Neural cell (in vitro differentiated cells): ENCODE measurements around the gene DGKG.

ENCODE experiments used
- CTCF ChIP-seq: fragments of 450-650 bp; IDR thresholded peaks from 2 replicates; pipeline ENCODE4 v1.5.1; 2014; ENCODE audit warnings: antibody characterized with exemption, mild to moderate bottlenecking, moderate library complexity; ENCODE audit not compliant: poor library complexity, severe bottlenecking
- EP300 ChIP-seq: fragments of 450-650 bp; conservative IDR thresholded peaks from 2 replicates; pipeline ENCODE4 v1.6.1; 2014; ENCODE audit warnings: antibody characterized with exemption, mild to moderate bottlenecking, moderate library complexity; ENCODE audit not compliant: poor library complexity, severe bottlenecking
- EZH2 ChIP-seq: fragments of 200-600, 300-800 bp; shearing (Covaris generic), sonication (generic); IDR thresholded peaks from 2 replicates; pipeline ENCODE4 v1.6.1; 2014; ENCODE audit warnings: antibody characterized with exemption, low read length, borderline replicate concordance, mild to moderate bottlenecking; ENCODE audit not compliant: insufficient read depth, poor library complexity, severe bottlenecking
- MXI1 ChIP-seq: fragments of 450-650 bp; conservative IDR thresholded peaks from 2 replicates; pipeline ENCODE4 v1.6.1; 2014; ENCODE audit warnings: antibody characterized with exemption, mild to moderate bottlenecking; ENCODE audit not compliant: poor library complexity, severe bottlenecking
- POLR2AphosphoS5 ChIP-seq: IDR thresholded peaks from 2 replicates; pipeline ENCODE4 v1.6.1; 2012
- RAD21 ChIP-seq: fragments of 450-650 bp; conservative IDR thresholded peaks from 2 replicates; pipeline ENCODE4 v1.6.1; 2014; ENCODE audit warnings: antibody characterized with exemption, mild to moderate bottlenecking, moderate library complexity
- REST ChIP-seq: IDR thresholded peaks from 2 replicates; pipeline ENCODE4 v1.6.1; 2012; ENCODE audit warnings: borderline replicate concordance

- TF ChIP-seq CTCF (no peak), REST (no peak), EZH2 (no peak), EP300 (no peak), RAD21 (no peak), MXI1 (no peak), POLR2AphosphoS5 (no peak)
Observed at GRCh38 chr3:186099178-186099577, 262.9 kb downstream of the DGKG start.
